HepG2 (cell line): ENCODE data around the gene GAS2L1.

Experiments used
- ATF2 ChIP-seq: sonication (generic); formaldehyde crosslinking; IDR thresholded peaks from 2 replicates; pipeline ENCODE4 v1.4.0; 2020; ENCODE audit warnings: missing genetic modification reagents
- BRCA1 ChIP-seq: sonication (generic); formaldehyde crosslinking; IDR thresholded peaks from 2 replicates; pipeline ENCODE4 v1.4.0; 2020; ENCODE audit warnings: missing genetic modification reagents
- CBX5 ChIP-seq: sonication (generic); formaldehyde crosslinking; IDR thresholded peaks from 2 replicates; pipeline ENCODE4 v1.4.0; 2020; ENCODE audit warnings: missing genetic modification reagents, borderline replicate concordance
- CTCF ChIP-seq: sonication (generic); formaldehyde crosslinking; IDR thresholded peaks from 2 replicates; pipeline ENCODE4 v1.5.0; 2020; ENCODE audit warnings: mild to moderate bottlenecking, missing genetic modification reagents, moderate library complexity
- EZH2 ChIP-seq: conservative IDR thresholded peaks from 2 replicates; pipeline ENCODE4 v1.6.1; 2012; ENCODE audit warnings: mild to moderate bottlenecking, low read depth, low read length, moderate library complexity
- ISX ChIP-seq: sonication (generic); formaldehyde crosslinking; conservative IDR thresholded peaks from 2 replicates; pipeline ENCODE4 v1.5.0; 2020; ENCODE audit warnings: missing genetic modification reagents
- NFKBIZ ChIP-seq: IDR thresholded peaks from 2 replicates; pipeline ENCODE4 v1.6.1; 2018; ENCODE audit warnings: missing genetic modification reagents, missing compliant biosample characterization
- SMC3 ChIP-seq: IDR thresholded peaks from 2 replicates; pipeline ENCODE4 v1.6.1; 2011; ENCODE audit warnings: low read length, improper control_type of control experiment
- STAT6 ChIP-seq: sonication (generic); formaldehyde crosslinking; IDR thresholded peaks from 2 replicates; pipeline ENCODE4 v1.4.0; 2020; ENCODE audit warnings: missing genetic modification reagents, mild to moderate bottlenecking, borderline replicate concordance
- TAF1 ChIP-seq: sonication (generic); formaldehyde crosslinking; IDR thresholded peaks from 2 replicates; pipeline ENCODE4 v1.4.0; 2020; ENCODE audit warnings: missing genetic modification reagents
- ZNF280D ChIP-seq: sonication (generic); formaldehyde crosslinking; IDR thresholded peaks from 2 replicates; pipeline ENCODE4 v1.5.1; 2020; ENCODE audit warnings: mild to moderate bottlenecking, missing genetic modification reagents
- ZNF512 ChIP-seq: sonication (generic); formaldehyde crosslinking; IDR thresholded peaks from 2 replicates; pipeline ENCODE4 v1.4.0; 2020; ENCODE audit warnings: mild to moderate bottlenecking, missing genetic modification reagents

- TF ChIP-seq ISX = no peak
- no peak for TF ChIP-seq CTCF (CRISPR knock-in tag)
- no peak for TF ChIP-seq TAF1
- TF ChIP-seq STAT6 (CRISPR knock-in tag) = no peak
- TF ChIP-seq CBX5 (CRISPR knock-in tag) = no peak
- TF ChIP-seq ZNF512 (CRISPR knock-in tag) = no peak
- no peak for TF ChIP-seq ATF2
- no peak for TF ChIP-seq NFKBIZ (CRISPR knock-in tag)
- TF ChIP-seq ZNF280D (CRISPR knock-in tag) = no peak
- no peak for TF ChIP-seq BRCA1 (CRISPR knock-in tag)
- no peak for TF ChIP-seq EZH2
- TF ChIP-seq SMC3 = no peak
Measured at GRCh38 chr22:29340566-29340965, 34.1 kb downstream of the GAS2L1 start.
